ENCODE measurements around the gene HSPA1L.
"Not testable (repeated sequence)": the region's sequence is repeated elsewhere in the genome, so short reads cannot be mapped to it uniquely, and the experiment has no call there.

The HSPA1L gene

DNA sequence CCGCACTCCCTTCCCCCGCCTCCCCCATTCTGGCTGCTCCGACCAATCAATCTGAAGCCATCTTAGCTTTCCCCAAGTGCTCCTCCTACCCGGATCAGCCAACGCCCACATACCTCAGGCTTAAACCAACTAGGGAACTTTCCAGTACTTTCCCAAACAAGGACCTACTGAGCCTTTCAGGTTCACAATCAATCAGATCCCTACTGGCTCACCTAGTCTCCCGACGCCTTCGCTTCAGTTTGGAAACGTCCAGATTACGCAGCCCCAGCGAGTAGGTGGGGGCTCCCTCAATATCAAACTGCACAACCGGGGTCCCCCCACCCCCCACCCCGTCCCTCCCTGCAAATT, 432 bp downstream of the HSPA1L start:
- Histone ChIP-seq H3K79me2 (ENCODE audit: insufficient read depth, low read depth) (no peaks in the 10 kb centered on the region), H3K4me3 (IDR thresholded peaks at IDR 0.05; ENCODE audit: insufficient read depth, low read depth, low read length) (no peak overlapping the region), H3K4me1 (ENCODE audit: low read depth, poor library complexity, severe bottlenecking) (no peaks in the 10 kb centered on the region), H3K27ac (no peak overlapping the region), H3K27me3 (ENCODE audit: insufficient read depth, low read depth) (no peaks in the 10 kb centered on the region), H3K4me2 (no peak overlapping the region), H2AFZ (ENCODE audit: low read depth) (no peak overlapping the region), H3K36me3 (ENCODE audit: insufficient read depth) (no peaks in the 10 kb centered on the region), H4K20me1 (ENCODE audit: insufficient read depth) (no peaks in the 10 kb centered on the region), H3K9ac (no peak overlapping the region)
- TF ChIP-seq, protein P1, sequence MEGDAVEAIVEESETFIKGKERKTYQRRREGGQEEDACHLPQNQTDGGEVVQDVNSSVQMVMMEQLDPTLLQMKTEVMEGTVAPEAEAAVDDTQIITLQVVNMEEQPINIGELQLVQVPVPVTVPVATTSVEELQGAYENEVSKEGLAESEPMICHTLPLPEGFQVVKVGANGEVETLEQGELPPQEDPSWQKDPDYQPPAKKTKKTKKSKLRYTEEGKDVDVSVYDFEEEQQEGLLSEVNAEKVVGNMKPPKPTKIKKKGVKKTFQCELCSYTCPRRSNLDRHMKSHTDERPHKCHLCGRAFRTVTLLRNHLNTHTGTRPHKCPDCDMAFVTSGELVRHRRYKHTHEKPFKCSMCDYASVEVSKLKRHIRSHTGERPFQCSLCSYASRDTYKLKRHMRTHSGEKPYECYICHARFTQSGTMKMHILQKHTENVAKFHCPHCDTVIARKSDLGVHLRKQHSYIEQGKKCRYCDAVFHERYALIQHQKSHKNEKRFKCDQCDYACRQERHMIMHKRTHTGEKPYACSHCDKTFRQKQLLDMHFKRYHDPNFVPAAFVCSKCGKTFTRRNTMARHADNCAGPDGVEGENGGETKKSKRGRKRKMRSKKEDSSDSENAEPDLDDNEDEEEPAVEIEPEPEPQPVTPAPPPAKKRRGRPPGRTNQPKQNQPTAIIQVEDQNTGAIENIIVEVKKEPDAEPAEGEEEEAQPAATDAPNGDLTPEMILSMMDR (conservative IDR thresholded peaks at IDR 0.05; ENCODE audit: low read depth, low read length), result no peak

DNA sequence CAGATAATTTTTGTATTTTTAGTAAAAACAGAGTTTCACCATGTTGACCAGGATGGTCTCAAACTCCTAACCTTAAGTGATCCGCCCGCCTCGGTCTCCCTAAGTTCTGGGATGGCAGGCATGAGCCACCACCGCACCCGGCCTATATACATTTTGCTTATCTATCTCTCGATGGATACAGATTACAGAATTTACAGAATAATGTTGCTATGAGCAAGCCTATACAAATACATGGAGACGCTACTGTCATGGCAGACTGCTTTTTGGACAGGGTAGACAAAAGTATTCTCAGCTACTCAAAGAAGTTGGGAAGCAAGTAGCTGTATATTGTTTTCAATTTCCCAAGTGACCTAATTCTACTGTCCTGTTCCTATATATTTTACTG, 1.6 kb downstream of the HSPA1L start:
- Histone ChIP-seq H3K79me2 (ENCODE audit: insufficient read depth, low read depth) (no peaks in the 10 kb centered on the region), H3K27me3 (ENCODE audit: insufficient read depth, low read depth) (no peaks in the 10 kb centered on the region), H2AFZ (ENCODE audit: low read depth) (no peak overlapping the region), H3K4me1 (ENCODE audit: low read depth, poor library complexity, severe bottlenecking) (no peaks in the 10 kb centered on the region), H3K9ac (no peak overlapping the region), H3K36me3 (ENCODE audit: insufficient read depth) (no peaks in the 10 kb centered on the region), H4K20me1 (ENCODE audit: insufficient read depth) (no peaks in the 10 kb centered on the region), H3K27ac (no peak overlapping the region), H3K4me3 (IDR thresholded peaks at IDR 0.05; ENCODE audit: insufficient read depth, low read depth, low read length) (no peak overlapping the region), H3K4me2 (no peak overlapping the region)
- TF ChIP-seq, protein P1 (conservative IDR thresholded peaks at IDR 0.05; ENCODE audit: low read depth, low read length), result no peak

DNA sequence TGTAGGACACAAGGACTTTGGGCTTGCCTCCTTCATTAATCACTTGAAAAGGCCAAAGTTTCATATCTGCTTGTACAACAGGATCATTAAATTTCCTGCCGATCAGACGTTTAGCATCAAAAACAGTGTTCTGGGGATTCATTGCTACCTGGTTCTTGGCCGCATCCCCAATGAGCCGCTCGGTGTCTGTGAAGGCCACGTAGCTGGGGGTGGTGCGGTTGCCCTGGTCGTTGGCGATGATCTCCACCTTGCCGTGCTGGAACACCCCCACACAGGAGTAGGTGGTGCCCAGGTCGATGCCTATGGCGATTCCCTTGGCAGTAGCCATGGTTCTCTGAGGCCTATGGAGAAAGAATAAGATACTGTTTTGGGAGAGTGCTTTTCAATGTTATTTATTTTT, 3.4 kb downstream of the HSPA1L start:
- no peaks in the 10 kb centered on the region for H4K20me1 ChIP-seq (ENCODE audit: insufficient read depth)
- H3K4me3 ChIP-seq (IDR thresholded peaks at IDR 0.05; ENCODE audit: insufficient read depth, low read depth, low read length), result no peak overlapping the region
- H3K27me3 ChIP-seq (ENCODE audit: insufficient read depth, low read depth), result no peaks in the 10 kb centered on the region
- no peak overlapping the region for H3K9ac ChIP-seq
- no peak overlapping the region for H3K27ac ChIP-seq
- H3K4me2 ChIP-seq, result no peak overlapping the region
- H2AFZ ChIP-seq (ENCODE audit: low read depth), result no peak overlapping the region
- no peaks in the 10 kb centered on the region for H3K79me2 ChIP-seq (ENCODE audit: insufficient read depth, low read depth)
- H3K36me3 ChIP-seq (ENCODE audit: insufficient read depth), result no peaks in the 10 kb centered on the region
- TF ChIP-seq, protein P1 (conservative IDR thresholded peaks at IDR 0.05; ENCODE audit: low read depth, low read length), result no peak
- peaks cover 7% of the 10 kb centered on the region for H3K4me1 ChIP-seq (ENCODE audit: low read depth, poor library complexity, severe bottlenecking)

DNA sequence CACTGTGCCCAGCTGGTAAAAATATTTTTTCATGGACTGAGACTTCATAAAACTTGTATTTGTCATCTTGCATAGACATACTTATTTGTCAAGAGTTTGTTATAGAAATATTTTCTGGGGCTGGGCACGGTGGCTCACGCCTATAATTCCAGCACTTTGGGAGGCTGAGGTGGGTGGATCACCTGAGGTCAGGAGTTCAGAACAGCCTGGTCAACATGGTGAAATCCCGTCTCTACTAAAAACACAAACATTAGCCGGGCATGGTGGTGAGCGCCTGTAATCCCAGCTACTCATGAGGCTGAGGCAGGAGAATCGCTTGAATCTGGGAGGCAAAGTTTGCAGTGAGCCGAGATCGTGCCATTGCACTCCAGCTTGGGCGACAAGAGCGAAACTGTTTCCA, 6.5 kb downstream of the HSPA1L start:
- peaks cover 13% of the 10 kb centered on the region for H3K79me2 ChIP-seq (ENCODE audit: insufficient read depth, low read depth)
- H3K36me3 ChIP-seq (ENCODE audit: insufficient read depth); H2AFZ ChIP-seq (ENCODE audit: low read depth); H4K20me1 ChIP-seq (ENCODE audit: insufficient read depth); H3K4me3 ChIP-seq (IDR thresholded peaks at IDR 0.05; ENCODE audit: insufficient read depth, low read depth, low read length); H3K27ac ChIP-seq; H3K4me2 ChIP-seq; H3K9ac ChIP-seq; H3K27me3 ChIP-seq (ENCODE audit: insufficient read depth, low read depth): not testable (repeated sequence)
- H3K4me1 ChIP-seq (ENCODE audit: low read depth, poor library complexity, severe bottlenecking), result peaks cover 23% of the 10 kb centered on the region

DNA sequence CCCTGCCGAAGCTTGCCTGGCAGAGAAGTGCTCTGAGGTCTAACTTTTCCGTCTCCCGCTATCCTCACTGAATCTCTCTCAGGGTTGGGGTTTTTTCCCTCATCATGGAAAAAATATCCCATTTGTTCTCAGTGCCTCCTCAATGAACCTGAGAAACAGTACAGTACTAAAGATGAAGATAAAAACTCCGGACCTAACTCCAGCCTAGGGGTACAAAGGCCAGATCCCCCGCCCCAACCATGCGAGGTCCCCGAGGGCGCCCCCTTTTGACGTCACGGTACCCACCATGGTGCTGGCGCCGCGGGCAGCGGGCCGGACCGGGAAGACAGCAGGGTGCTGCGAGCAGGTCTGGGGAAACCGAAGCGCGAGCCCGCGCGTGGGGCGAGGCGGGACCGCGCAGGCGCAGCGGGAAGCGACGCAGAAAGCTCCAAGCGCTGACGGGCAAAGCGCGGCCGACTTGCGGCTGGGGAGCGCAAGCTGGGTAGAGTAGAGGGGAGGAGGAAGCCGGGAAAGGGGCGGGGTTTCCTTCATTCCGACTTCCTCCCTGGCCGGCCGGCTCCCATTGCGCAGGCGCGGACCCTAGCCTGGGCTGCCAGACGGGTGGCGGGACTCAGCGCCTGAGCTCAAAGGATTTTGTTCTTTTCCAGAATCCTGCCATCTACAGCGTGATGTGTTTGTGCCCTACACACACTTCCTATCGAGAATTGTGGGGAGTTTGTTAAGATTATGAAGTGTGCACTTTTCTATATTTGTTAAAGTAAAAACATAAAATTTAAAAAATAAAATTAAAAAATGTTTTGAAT, 8.4 kb downstream of the HSPA1L start, which contains the start of gene LSM2:
LSM2 (minus strand) TSS at position 497 of the 803 bp plus-strand sequence; CDS start at position 288, 209 bp downstream.
- Histone ChIP-seq H4K20me1 (ENCODE audit: insufficient read depth) (no peaks in the 10 kb centered on the region), H3K4me2 (peak within 1 kb of the TSS; percentile 99), H3K9ac (peak within 1 kb of the TSS; percentile 79), H3K27me3 (ENCODE audit: insufficient read depth, low read depth) (no peaks in the 10 kb centered on the region), H3K4me3 (IDR thresholded peaks at IDR 0.05; ENCODE audit: insufficient read depth, low read depth, low read length) (peak within 1 kb of the TSS; percentile 44), H3K36me3 (ENCODE audit: insufficient read depth) (no peaks in the 10 kb centered on the region), H3K79me2 (ENCODE audit: insufficient read depth, low read depth) (peaks cover 13% of the 10 kb centered on the region), H3K4me1 (ENCODE audit: low read depth, poor library complexity, severe bottlenecking) (peaks cover 23% of the 10 kb centered on the region), H3K27ac (peak within 1 kb of the TSS; percentile 65), H2AFZ (ENCODE audit: low read depth) (peak within 1 kb of the TSS; percentile 74; the same call in 1 of the 2 replicates)
- TF ChIP-seq, protein P1 (conservative IDR thresholded peaks at IDR 0.05; ENCODE audit: low read depth, low read length), result peak; percentile 63; the same call in 1 of the 2 replicates

All from KMS-11 (cell line).